ENCODE measurements around the gene GRIA1.

GRIA1 gene

GRCh38 chr5:153625826-153626354 lies 135.4 kb downstream of the GRIA1 start:
- no peak for DNase-seq (ENCODE audit: low spot score)
- TF ChIP-seq, protein P1, sequence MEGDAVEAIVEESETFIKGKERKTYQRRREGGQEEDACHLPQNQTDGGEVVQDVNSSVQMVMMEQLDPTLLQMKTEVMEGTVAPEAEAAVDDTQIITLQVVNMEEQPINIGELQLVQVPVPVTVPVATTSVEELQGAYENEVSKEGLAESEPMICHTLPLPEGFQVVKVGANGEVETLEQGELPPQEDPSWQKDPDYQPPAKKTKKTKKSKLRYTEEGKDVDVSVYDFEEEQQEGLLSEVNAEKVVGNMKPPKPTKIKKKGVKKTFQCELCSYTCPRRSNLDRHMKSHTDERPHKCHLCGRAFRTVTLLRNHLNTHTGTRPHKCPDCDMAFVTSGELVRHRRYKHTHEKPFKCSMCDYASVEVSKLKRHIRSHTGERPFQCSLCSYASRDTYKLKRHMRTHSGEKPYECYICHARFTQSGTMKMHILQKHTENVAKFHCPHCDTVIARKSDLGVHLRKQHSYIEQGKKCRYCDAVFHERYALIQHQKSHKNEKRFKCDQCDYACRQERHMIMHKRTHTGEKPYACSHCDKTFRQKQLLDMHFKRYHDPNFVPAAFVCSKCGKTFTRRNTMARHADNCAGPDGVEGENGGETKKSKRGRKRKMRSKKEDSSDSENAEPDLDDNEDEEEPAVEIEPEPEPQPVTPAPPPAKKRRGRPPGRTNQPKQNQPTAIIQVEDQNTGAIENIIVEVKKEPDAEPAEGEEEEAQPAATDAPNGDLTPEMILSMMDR (IDR thresholded peaks at IDR 0.05; ENCODE audit: extremely low read depth, insufficient read depth, missing control alignments): no peak
- in situ Hi-C loops (cut with MboI; ENCODE audit: low pct_unique_long_range_greater_than_20kb, low sequenced_read_pairs, unreplicated experiment): no loop called here

DNA sequence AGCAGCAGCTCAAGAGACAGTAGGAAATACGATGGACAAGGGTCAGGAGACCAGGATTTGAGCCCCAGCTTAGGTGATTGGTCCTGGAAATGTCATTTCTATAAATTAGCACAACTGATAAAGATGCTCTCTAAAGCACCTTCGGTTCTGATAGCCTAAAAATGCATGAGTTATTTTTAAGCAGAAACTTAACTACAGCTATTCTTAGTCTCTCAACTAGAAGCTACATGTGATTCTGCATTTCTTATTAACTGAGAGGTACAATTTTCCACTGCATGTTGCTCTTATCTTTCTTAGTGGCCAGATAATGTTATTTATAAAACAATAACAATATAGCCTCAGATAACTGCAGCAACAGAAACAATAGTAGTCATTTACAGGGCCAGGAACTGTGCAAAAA lies 136.4 kb downstream of the GRIA1 start:
- TF ChIP-seq, protein P1 (IDR thresholded peaks at IDR 0.05; ENCODE audit: extremely low read depth, insufficient read depth, missing control alignments): no peak
- no peak for DNase-seq (ENCODE audit: low spot score)
- in situ Hi-C loops (cut with MboI; ENCODE audit: low pct_unique_long_range_greater_than_20kb, low sequenced_read_pairs, unreplicated experiment): no loop called here

- in situ Hi-C loops (cut with MboI; ENCODE audit: low pct_unique_long_range_greater_than_20kb, low sequenced_read_pairs, unreplicated experiment): no loop called here
- TF ChIP-seq, protein P1 (IDR thresholded peaks at IDR 0.05; ENCODE audit: extremely low read depth, insufficient read depth, missing control alignments): no peak
Measured at GRCh38 chr5:153629027-153629895, 138.8 kb downstream of the GRIA1 start.

DNA sequence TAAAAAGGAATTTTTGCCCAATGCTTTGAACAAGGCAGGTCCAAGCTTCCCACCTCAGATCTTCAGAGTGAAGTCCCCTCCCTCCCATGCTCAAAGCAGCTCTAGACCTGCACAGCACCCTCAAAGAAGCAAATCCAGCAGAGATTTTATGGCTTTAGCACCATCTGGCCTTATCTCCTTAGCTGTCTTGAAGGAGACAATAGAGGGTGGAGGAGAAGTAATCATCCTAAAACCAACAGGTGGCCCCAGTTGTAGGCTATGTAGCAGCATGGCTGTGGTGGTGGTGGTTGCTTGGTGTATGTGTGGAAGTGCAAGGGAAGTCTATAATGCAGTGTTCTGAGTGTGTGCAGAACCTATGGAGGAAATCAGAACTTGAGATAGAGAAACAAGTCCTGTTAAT lies 140.1 kb downstream of the GRIA1 start:
- TF ChIP-seq, protein P1 (IDR thresholded peaks at IDR 0.05; ENCODE audit: extremely low read depth, insufficient read depth, missing control alignments): no peak
- in situ Hi-C loops (cut with MboI; ENCODE audit: low pct_unique_long_range_greater_than_20kb, low sequenced_read_pairs, unreplicated experiment): no loop called here
- no peak for DNase-seq (ENCODE audit: low spot score)

More at GRCh38 chr5:153629027-153629895, 138.8 kb downstream of the GRIA1 start:
- no peak for DNase-seq (ENCODE audit: low spot score)

GRCh38 chr5:153632748-153633290 lies 142.3 kb downstream of the GRIA1 start:
- in situ Hi-C loops (cut with MboI; ENCODE audit: low pct_unique_long_range_greater_than_20kb, low sequenced_read_pairs, unreplicated experiment): no loop called here
- TF ChIP-seq, protein P1 (IDR thresholded peaks at IDR 0.05; ENCODE audit: extremely low read depth, insufficient read depth, missing control alignments): no peak
- no peak for DNase-seq (ENCODE audit: low spot score)

DNA sequence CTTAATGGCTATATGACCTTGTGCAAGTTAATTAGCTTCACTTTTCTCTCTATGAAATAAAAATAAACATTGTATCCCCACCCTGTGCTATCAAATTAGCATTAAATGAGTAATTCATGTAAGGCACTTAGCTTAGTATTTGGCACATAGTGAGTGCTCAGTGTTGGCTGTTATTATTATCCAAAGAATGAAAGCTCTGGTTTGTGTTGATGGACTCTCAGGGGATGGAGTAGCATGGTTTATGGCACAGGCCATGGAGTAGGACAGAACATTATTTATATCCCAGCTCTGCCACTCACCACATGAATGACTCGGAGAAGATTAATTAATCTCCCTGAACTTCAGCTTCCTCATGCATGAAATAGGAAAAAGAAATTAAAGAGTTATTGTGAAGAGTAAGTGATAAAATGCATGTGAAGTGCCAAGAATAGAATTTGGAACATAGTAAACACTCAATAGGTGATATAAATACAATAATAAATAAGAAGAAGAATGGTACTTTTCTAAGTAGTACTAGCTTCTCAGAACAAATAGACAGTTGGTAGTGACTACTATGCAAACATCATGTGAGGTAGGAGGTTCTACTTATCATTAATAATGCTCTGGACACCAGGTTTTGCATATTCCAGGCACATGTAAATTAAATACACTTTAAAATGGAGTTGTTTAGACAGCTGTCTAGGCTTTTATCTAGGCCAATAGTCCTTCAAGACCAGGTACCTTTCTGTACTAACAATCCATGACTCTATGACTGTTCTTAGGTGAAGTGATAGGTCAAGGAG lies 146.4 kb downstream of the GRIA1 start:
- DNase-seq (ENCODE audit: low spot score): no peak
- TF ChIP-seq, protein P1 (IDR thresholded peaks at IDR 0.05; ENCODE audit: extremely low read depth, insufficient read depth, missing control alignments): no peak

More for the DNA sequence above, 146.4 kb downstream of the GRIA1 start:
- in situ Hi-C loops (cut with MboI; ENCODE audit: low pct_unique_long_range_greater_than_20kb, low sequenced_read_pairs, unreplicated experiment): no loop called here
